ACC112 (cell line): Measurements from ENCODE around the gene EPB41L5.
"Not testable (repeated sequence)": the region's sequence is repeated elsewhere in the genome, so short reads cannot be mapped to it uniquely, and the experiment has no call there.

ENCODE experiments used
- H2AFZ ChIP-seq: fragments of 200-600 bp; sonication (generic); one replicate; pipeline ENCODE4 v1.6.0; 2017; ENCODE audit warnings: antibody characterized with exemption, low read length; ENCODE audit not compliant: unreplicated experiment
- H3K27ac ChIP-seq: fragments of 200-600 bp; sonication (generic); 2 replicates; pipeline ENCODE4 v1.5.1; 2014; ENCODE audit warnings: low read depth, mild to moderate bottlenecking, antibody characterized with exemption, low read length, moderate library complexity
- H3K27me3 ChIP-seq: fragments of 200-600 bp; sonication (generic); 2 replicates; pipeline ENCODE4 v1.6.1; 2014; ENCODE audit warnings: mild to moderate bottlenecking, antibody characterized with exemption, low read length, moderate library complexity, mixed read lengths; ENCODE audit not compliant: insufficient read depth
- H3K36me3 ChIP-seq: fragments of 200-600 bp; sonication (generic); 2 replicates; pipeline ENCODE4 v1.6.1; 2016; ENCODE audit warnings: mild to moderate bottlenecking, antibody characterized with exemption, low read length, moderate library complexity, mixed read lengths; ENCODE audit not compliant: insufficient read depth
- H3K4me1 ChIP-seq: fragments of 200-600 bp; sonication (generic); one replicate; pipeline ENCODE4 v1.6.1; 2016; ENCODE audit warnings: low read length, mixed read lengths; ENCODE audit not compliant: insufficient read depth, unreplicated experiment, control insufficient read depth
- H3K4me3 ChIP-seq: fragments of 200-600 bp; sonication (generic); 2 replicates; pipeline ENCODE4 v1.5.1; 2014; ENCODE audit warnings: mild to moderate bottlenecking, low read depth, low read length
- H3K79me2 ChIP-seq: fragments of 200-600 bp; sonication (generic); one replicate; pipeline ENCODE4 v1.6.0; 2016; ENCODE audit warnings: low read length; ENCODE audit not compliant: control insufficient read depth, unreplicated experiment, insufficient read depth

EPB41L5 gene

GRCh38 chr2:120012363-120012762, 514 bp upstream of the EPB41L5 start:
- peak overlapping the region; percentile 100 for H2AFZ ChIP-seq
- H3K27ac ChIP-seq = no peak overlapping the region
- H3K36me3 ChIP-seq = no peaks in the 10 kb centered on the region
- H3K27me3 ChIP-seq = no peaks in the 10 kb centered on the region
- peak overlapping the region; percentile 100 for H3K4me3 ChIP-seq
- H3K4me1 ChIP-seq = peaks cover 19% of the 10 kb centered on the region
- H3K79me2 ChIP-seq = peaks cover 39% of the 10 kb centered on the region

GRCh38 chr2:120013597-120014223, 833 bp downstream of the EPB41L5 start:
- Histone ChIP-seq H3K36me3 (no peaks in the 10 kb centered on the region), H3K79me2 (peaks cover 43% of the 10 kb centered on the region), H3K27ac (peak overlapping the region; percentile 8; the same call in 1 of the 2 replicates), H3K27me3 (no peaks in the 10 kb centered on the region), H3K4me3 (peak overlapping the region; percentile 100), H2AFZ (peak overlapping the region; percentile 84), H3K4me1 (peaks cover 20% of the 10 kb centered on the region)

GRCh38 chr2:120014226-120014980, 1.5 kb downstream of the EPB41L5 start:
- Histone ChIP-seq H3K4me1 (peaks cover 20% of the 10 kb centered on the region), H3K4me3 (peak overlapping the region; percentile 100), H3K27ac (no peak overlapping the region), H3K79me2 (peaks cover 47% of the 10 kb centered on the region), H3K27me3 (no peaks in the 10 kb centered on the region), H2AFZ (no peak overlapping the region), H3K36me3 (no peaks in the 10 kb centered on the region)

GRCh38 chr2:120016800-120017199, 3.9 kb downstream of the EPB41L5 start:
- H2AFZ ChIP-seq = peak overlapping the region; percentile 58
- H3K27me3 ChIP-seq = no peaks in the 10 kb centered on the region
- no peaks in the 10 kb centered on the region for H3K36me3 ChIP-seq
- peak overlapping the region; percentile 20; the same call in 1 of the 2 replicates for H3K27ac ChIP-seq
- H3K4me3 ChIP-seq = peak overlapping the region; percentile 48
- peaks cover 20% of the 10 kb centered on the region for H3K4me1 ChIP-seq
- peaks cover 47% of the 10 kb centered on the region for H3K79me2 ChIP-seq

DNA sequence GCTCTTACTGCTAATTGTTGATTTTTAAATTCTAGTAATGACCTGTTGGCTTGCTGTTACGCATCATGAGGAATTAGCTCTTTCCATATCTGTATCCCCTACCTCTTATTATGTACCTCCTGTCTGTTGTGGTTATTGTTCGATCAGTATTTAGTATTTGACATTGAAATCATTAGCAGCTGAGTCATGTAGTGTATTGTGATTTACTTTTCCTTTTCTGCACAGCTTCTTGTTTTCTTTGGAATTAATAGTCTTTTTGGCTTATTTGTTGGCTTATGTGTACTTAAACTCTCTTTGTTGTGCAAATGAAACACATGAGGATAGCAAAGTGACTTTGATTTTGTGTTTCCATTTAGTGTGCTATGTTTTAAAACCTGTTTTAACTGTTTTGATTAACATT, 4.3 kb downstream of the EPB41L5 start:
- peak overlapping the region; percentile 58 for H2AFZ ChIP-seq
- H3K79me2 ChIP-seq = peaks cover 47% of the 10 kb centered on the region
- peaks cover 18% of the 10 kb centered on the region for H3K4me1 ChIP-seq
- H3K27ac ChIP-seq = peak overlapping the region; percentile 20; the same call in 1 of the 2 replicates
- no peaks in the 10 kb centered on the region for H3K36me3 ChIP-seq
- H3K27me3 ChIP-seq = no peaks in the 10 kb centered on the region
- peak overlapping the region; percentile 48 for H3K4me3 ChIP-seq

- no peak overlapping the region for H3K4me3 ChIP-seq
- no peak overlapping the region for H2AFZ ChIP-seq
- no peaks in the 10 kb centered on the region for H3K36me3 ChIP-seq
- no peaks in the 10 kb centered on the region for H3K27me3 ChIP-seq
- H3K4me1 ChIP-seq = peaks cover 16% of the 10 kb centered on the region
- no peak overlapping the region for H3K27ac ChIP-seq
- H3K79me2 ChIP-seq = peaks cover 43% of the 10 kb centered on the region
These were observed 5.7 kb downstream of the EPB41L5 start for GRCh38 chr2:120018549-120018948.

DNA sequence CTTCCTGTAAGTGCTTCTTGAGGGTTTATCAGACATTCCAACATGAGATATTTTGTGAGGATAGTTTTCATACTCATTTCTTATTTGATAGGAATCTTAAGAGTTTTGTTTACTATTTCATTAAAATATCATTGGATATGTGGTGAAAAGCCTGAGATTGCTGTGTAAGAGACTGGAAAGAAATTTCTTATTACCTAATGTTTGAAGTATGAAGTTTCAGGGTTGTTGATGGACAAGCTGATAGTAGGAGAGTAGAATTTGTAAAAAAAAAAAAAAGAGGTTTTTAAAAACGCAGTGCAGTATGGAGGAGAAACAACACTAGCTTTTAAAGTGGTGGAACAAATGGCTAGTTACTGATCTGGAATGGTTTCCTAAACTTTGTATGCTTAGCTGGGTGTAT, 7.7 kb downstream of the EPB41L5 start:
- Histone ChIP-seq H2AFZ (no peak overlapping the region), H3K4me1 (peaks cover 11% of the 10 kb centered on the region), H3K27me3 (no peaks in the 10 kb centered on the region), H3K4me3 (no peak overlapping the region), H3K79me2 (peaks cover 23% of the 10 kb centered on the region), H3K27ac (no peak overlapping the region), H3K36me3 (no peaks in the 10 kb centered on the region)

- H3K4me3 ChIP-seq, H3K27ac ChIP-seq, H3K27me3 ChIP-seq, H2AFZ ChIP-seq, H3K4me1 ChIP-seq, H3K36me3 ChIP-seq: not testable (repeated sequence)
- peaks cover 10% of the 10 kb centered on the region for H3K79me2 ChIP-seq
These were observed 9.6 kb downstream of the EPB41L5 start for GRCh38 chr2:120022505-120022904.

DNA sequence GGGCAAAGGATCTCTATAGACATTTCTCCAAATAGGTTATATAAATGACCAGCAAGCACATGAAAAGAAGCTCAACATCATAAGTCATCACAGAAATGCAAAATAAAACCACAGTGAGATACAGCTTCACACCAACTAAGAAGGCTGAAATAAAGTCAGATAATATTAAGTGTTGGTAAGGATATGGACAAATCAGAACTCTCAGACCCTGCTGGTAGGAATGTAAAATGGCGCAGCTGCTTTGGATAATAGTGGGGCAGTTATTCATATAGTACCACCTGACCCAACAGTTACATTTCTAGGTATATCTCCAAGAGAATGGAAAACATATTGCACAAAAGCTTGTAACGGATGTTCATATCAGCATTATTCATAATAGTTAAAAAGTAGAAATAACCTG, 14.0 kb downstream of the EPB41L5 start:
- H3K36me3 ChIP-seq = peaks cover 2% of the 10 kb centered on the region; the same call in 1 of the 2 replicates
- H3K27ac ChIP-seq = no peak overlapping the region
- H3K4me3 ChIP-seq = no peak overlapping the region
- H3K79me2 ChIP-seq = peaks cover 2% of the 10 kb centered on the region
- no peak overlapping the region for H2AFZ ChIP-seq
- H3K4me1 ChIP-seq = no peaks in the 10 kb centered on the region
- H3K27me3 ChIP-seq = no peaks in the 10 kb centered on the region

GRCh38 chr2:120028795-120029194, 15.9 kb downstream of the EPB41L5 start:
- Histone ChIP-seq H3K79me2 (peaks cover 2% of the 10 kb centered on the region), H3K4me3 (no peak overlapping the region), H3K36me3 (peaks cover 2% of the 10 kb centered on the region; the same call in 1 of the 2 replicates), H3K27me3 (no peaks in the 10 kb centered on the region), H2AFZ (no peak overlapping the region), H3K27ac (no peak overlapping the region), H3K4me1 (no peaks in the 10 kb centered on the region)
